HepG2 (cell line): ENCODE results near the gene NES. TPM values are rescaled to one million over a fixed set of nuclear protein-coding genes. Genes with fewer than 3 reads are reported as not detected.
A peak's percentile ranks its signal among the peaks of the same experiment; 100 is the strongest.

Source experiments
- EEA1 ChIP-seq: sonication (generic); formaldehyde crosslinking; IDR thresholded peaks from 2 replicates; pipeline ENCODE4 v1.5.1; 2020; ENCODE audit warnings: mild to moderate bottlenecking, missing genetic modification reagents, borderline replicate concordance
- ESRRA ChIP-seq: sonication (generic); formaldehyde crosslinking; IDR thresholded peaks from 2 replicates; pipeline ENCODE4 v1.5.1; 2020; ENCODE audit warnings: mild to moderate bottlenecking, low read depth, missing genetic modification reagents
- HDAC6 ChIP-seq: fragments of 200-600 bp; sonication (generic); IDR thresholded peaks from 2 replicates; pipeline ENCODE4 v1.7.0; 2017; ENCODE audit warnings: mild to moderate bottlenecking, antibody characterized with exemption, low read length, low read depth
- ISX ChIP-seq: sonication (generic); formaldehyde crosslinking; conservative IDR thresholded peaks from 2 replicates; pipeline ENCODE4 v1.5.0; 2020; ENCODE audit warnings: missing genetic modification reagents
- KLF12 ChIP-seq: sonication (generic); formaldehyde crosslinking; IDR thresholded peaks from 2 replicates; pipeline ENCODE4 v1.4.0; 2020; ENCODE audit warnings: missing genetic modification reagents, borderline replicate concordance
- KLF13 ChIP-seq: sonication (generic); formaldehyde crosslinking; IDR thresholded peaks from 2 replicates; pipeline ENCODE4 v1.4.0; 2020; ENCODE audit warnings: mild to moderate bottlenecking, missing genetic modification reagents
- MED1 ChIP-seq: sonication (generic); formaldehyde crosslinking; IDR thresholded peaks from 2 replicates; pipeline ENCODE4 v1.4.0; 2020; ENCODE audit warnings: missing genetic modification reagents
- MIER2 ChIP-seq: IDR thresholded peaks from 2 replicates; pipeline ENCODE4 v1.6.1; 2016; ENCODE audit warnings: missing biosample characterization, missing genetic modification reagents
- MXD3 ChIP-seq: IDR thresholded peaks from 2 replicates; pipeline ENCODE4 v1.6.1; 2016; ENCODE audit warnings: mild to moderate bottlenecking, missing biosample characterization, missing genetic modification reagents
- NR3C1 ChIP-seq: sonication (generic); formaldehyde crosslinking; IDR thresholded peaks from 2 replicates; pipeline ENCODE4 v1.4.0; 2020; ENCODE audit warnings: missing genetic modification reagents
- RBM22 ChIP-seq: fragments of 200-400 bp; formaldehyde crosslinking; optimal IDR thresholded peaks from 2 replicates; pipeline ENCODE3; 2017; ENCODE audit warnings: mild to moderate bottlenecking, low read length, moderate library complexity
- SKIL ChIP-seq: sonication (generic); formaldehyde crosslinking; IDR thresholded peaks from 2 replicates; pipeline ENCODE4 v1.8.0; 2022; ENCODE audit warnings: missing genetic modification reagents, mild to moderate bottlenecking, moderate library complexity, borderline replicate concordance
- SMAD9 ChIP-seq: sonication (generic); formaldehyde crosslinking; IDR thresholded peaks from 2 replicates; pipeline ENCODE4 v1.5.1; 2020; ENCODE audit warnings: mild to moderate bottlenecking, missing genetic modification reagents
- STAT5B ChIP-seq: sonication (generic); formaldehyde crosslinking; IDR thresholded peaks from 2 replicates; pipeline ENCODE4 v1.4.0; 2020; ENCODE audit warnings: missing genetic modification reagents
- ZNF136 ChIP-seq: sonication (generic); formaldehyde crosslinking; IDR thresholded peaks from 2 replicates; pipeline ENCODE4 v1.8.1; 2022; ENCODE audit warnings: low read depth, mild to moderate bottlenecking, moderate library complexity, missing genetic modification reagents
- ZNF292 ChIP-seq: sonication (generic); formaldehyde crosslinking; IDR thresholded peaks from 2 replicates; pipeline ENCODE4 v1.8.1; 2022; ENCODE audit warnings: mild to moderate bottlenecking, low read depth, missing genetic modification reagents, borderline replicate concordance
- ZNF564 ChIP-seq: sonication (generic); formaldehyde crosslinking; IDR thresholded peaks from 2 replicates; pipeline ENCODE4 v1.8.1; 2023; ENCODE audit warnings: mild to moderate bottlenecking, missing genetic modification reagents
- ZNF724P ChIP-seq: sonication (generic); formaldehyde crosslinking; IDR thresholded peaks from 2 replicates; pipeline ENCODE4 v1.8.0; 2022; ENCODE audit warnings: missing genetic modification reagents, borderline replicate concordance
- ZNF788 ChIP-seq: sonication (generic); formaldehyde crosslinking; IDR thresholded peaks from 2 replicates; pipeline ENCODE4 v1.5.0; 2020; ENCODE audit warnings: mild to moderate bottlenecking, missing genetic modification reagents, borderline replicate concordance
- ZNF891 ChIP-seq: sonication (generic); formaldehyde crosslinking; IDR thresholded peaks from 2 replicates; pipeline ENCODE4 v1.5.0; 2020; ENCODE audit warnings: mild to moderate bottlenecking, missing genetic modification reagents
- polyA plus RNA-seq, 8 experiments: library from polyadenylated mRNA; depleted of rRNA in 3 of 8; stranded (reverse) in 7 of 8; unstranded in 1 of 8; fragments of >200 nt; fragmentation: Illumina TruSeq in 4 of 8; extraction: Trizol in 4 of 8; gene quantifications; 2 replicates each; pipeline versions ENCODE4 v1.2.1 to v1.2.3, GENCODE V29; 2011 to 2016; ENCODE audit warnings: low read depth in 4 of 8, missing spikeins in 1 of 8, mixed read lengths in 1 of 8; ENCODE audit not compliant: insufficient read depth in 1 of 8
- total RNA-seq, 5 experiments: library from RNA; depleted of rRNA; stranded (reverse); fragments of >200 nt; fragmentation: Illumina TruSeq; extraction: Trizol; gene quantifications; 2 replicates each; pipeline ENCODE4 v1.2.3, GENCODE V29; 2016; ENCODE audit warnings: low read depth in 1 of 5
- TF ChIP-seq, protein P1 (sequence below): sonication (generic); formaldehyde crosslinking; IDR thresholded peaks from 2 replicates; pipeline ENCODE4 v1.4.0; 2020; ENCODE audit warnings: missing genetic modification reagents, borderline replicate concordance

The NES gene
- total and polyA plus RNA-seq, 2 of the 13 experiments (the other 11 are each of a cell fraction or from before 2014, with no cell fraction given) = 1.7 to 16.6 TPM

DNA sequence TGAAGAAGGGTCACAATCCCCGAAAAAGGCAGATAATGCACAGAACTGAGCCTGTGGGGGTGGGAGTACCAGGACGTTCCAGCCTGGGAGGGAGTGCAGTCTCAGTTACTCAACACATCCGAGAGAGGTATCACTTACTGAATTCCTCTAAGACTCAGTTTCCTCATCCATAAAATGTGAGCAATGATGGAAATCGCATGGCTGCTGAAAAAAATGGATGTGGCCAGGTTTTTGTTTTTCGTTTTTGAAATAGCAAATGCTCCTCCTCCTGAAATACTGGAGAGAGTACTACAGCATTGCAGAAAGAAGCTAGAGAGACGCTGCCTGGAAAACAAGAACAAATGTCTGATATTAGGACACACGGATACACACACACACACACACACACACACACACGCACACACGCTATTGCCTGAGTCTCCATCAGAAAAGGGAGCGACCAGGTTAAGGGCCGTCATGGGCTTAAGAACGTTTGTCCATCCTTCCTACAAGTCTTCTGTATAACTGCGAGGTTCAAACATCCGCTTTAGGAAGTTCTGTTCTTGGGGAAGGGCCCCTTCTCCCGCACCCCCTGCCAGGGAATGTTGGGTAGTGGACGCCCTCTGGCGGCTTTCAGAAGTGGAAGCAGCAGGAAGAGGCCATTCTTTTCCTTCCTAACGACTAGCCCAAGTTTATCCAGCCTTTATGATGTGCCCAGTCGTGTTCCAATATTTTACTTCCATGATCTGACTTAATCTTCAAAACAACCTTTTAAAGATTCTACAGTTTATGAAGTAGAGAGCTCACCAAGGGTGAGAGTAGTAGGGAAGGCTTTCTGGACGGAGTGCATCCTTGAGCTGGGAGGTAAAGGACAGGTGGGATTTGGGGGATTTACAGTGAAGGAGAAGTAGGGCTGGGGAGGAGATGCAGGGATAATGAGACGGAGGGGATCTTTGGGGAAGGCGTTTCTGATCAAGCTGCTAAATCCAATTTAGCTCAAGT, 699 bp upstream of the NES start (continued):
- no peak for TF ChIP-seq RBM22
- no peak for TF ChIP-seq MED1 (CRISPR knock-in tag)
- TF ChIP-seq STAT5B (CRISPR knock-in tag) = no peak
- TF ChIP-seq KLF13 (CRISPR knock-in tag) = no peak
- TF ChIP-seq MXD3 (CRISPR knock-in tag) = no peak
- TF ChIP-seq, protein P1, sequence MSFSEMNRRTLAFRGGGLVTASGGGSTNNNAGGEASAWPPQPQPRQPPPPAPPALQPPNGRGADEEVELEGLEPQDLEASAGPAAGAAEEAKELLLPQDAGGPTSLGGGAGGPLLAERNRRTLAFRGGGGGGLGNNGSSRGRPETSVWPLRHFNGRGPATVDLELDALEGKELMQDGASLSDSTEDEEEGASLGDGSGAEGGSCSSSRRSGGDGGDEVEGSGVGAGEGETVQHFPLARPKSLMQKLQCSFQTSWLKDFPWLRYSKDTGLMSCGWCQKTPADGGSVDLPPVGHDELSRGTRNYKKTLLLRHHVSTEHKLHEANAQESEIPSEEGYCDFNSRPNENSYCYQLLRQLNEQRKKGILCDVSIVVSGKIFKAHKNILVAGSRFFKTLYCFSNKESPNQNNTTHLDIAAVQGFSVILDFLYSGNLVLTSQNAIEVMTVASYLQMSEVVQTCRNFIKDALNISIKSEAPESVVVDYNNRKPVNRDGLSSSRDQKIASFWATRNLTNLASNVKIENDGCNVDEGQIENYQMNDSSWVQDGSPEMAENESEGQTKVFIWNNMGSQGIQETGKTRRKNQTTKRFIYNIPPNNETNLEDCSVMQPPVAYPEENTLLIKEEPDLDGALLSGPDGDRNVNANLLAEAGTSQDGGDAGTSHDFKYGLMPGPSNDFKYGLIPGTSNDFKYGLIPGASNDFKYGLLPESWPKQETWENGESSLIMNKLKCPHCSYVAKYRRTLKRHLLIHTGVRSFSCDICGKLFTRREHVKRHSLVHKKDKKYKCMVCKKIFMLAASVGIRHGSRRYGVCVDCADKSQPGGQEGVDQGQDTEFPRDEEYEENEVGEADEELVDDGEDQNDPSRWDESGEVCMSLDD = no peak; the same call in 1 of the 2 replicates
- TF ChIP-seq SKIL (CRISPR knock-in tag) = no peak
- TF ChIP-seq ZNF564 = no peak
- no peak for TF ChIP-seq SMAD9
- TF ChIP-seq ESRRA = no peak
- TF ChIP-seq ZNF136 (CRISPR knock-in tag) = no peak
- TF ChIP-seq ZNF292 (CRISPR knock-in tag) = no peak
- TF ChIP-seq EEA1 (CRISPR knock-in tag) = no peak
- TF ChIP-seq MIER2 (CRISPR knock-in tag) = no peak
- no peak for TF ChIP-seq NR3C1 (CRISPR knock-in tag)
- no peak for TF ChIP-seq ZNF724P (CRISPR knock-in tag)
- TF ChIP-seq HDAC6 = no peak
- TF ChIP-seq KLF12 = no peak
- no peak for TF ChIP-seq ZNF891 (CRISPR knock-in tag)
- no peak for TF ChIP-seq ISX (CRISPR knock-in tag)
- peak; percentile 19; the same call in 1 of the 2 replicates for TF ChIP-seq ZNF788 (CRISPR knock-in tag)
